HG03354 (cell line): ENCODE measurements around the gene CWC22.
"Not testable (repeated sequence)": the region's sequence is repeated elsewhere in the genome, so short reads cannot be mapped to it uniquely, and the experiment has no call there.

Experiments
- ATAC-seq: cut with Tn5 transposase; IDR thresholded peaks from one replicate; pipeline ENCODE4 v1.9.1; 2021; ENCODE audit warnings: mild to moderate bottlenecking; ENCODE audit not compliant: unreplicated experiment, poor library complexity, severe bottlenecking

CWC22 gene

GRCh38 chr2:179954026-179954425, 53.1 kb downstream of the CWC22 start:
- no peak for ATAC-seq

- no peak for ATAC-seq
These were observed 53.7 kb downstream of the CWC22 start for GRCh38 chr2:179953359-179953758.

GRCh38 chr2:179952658-179953057, 54.4 kb downstream of the CWC22 start:
- no peak for ATAC-seq

DNA sequence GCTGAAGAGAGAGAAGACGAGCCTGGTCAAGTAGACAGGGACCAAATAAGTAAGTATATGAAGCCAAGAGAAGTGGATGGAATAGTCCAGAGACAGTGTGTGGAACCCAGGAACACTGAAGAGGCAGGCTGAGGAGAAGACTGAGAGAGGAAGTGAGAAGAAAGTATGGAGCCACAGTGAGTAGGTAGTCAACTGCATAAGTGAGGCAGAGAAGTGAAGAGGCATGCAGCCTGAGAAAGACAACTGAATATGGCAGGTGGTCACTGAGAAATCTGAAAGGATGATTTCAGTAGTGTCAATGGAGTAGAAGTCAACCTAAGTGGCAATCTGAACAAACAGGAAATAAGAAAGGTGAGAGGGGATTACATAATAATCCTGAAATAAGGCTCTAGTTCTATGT, 55.4 kb downstream of the CWC22 start:
- ATAC-seq: no peak

DNA sequence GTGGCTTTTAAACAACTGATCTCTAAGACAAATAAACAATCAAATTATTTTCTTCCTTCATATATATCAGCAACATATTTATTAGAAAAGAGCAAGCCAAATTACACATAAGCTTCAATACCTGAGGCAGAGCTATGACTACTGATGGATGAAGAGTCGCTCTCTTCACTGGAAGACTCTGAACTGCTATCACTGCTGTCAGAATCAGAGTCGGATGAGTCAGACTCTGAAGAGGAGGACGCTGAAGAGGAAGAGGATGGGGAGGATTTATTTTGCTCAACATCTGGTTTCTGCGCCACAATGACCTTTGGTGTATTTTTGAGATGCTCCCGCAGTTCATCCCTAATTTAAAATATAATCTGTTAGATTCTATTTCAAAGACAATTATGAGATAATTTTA, 56.7 kb downstream of the CWC22 start:
- ATAC-seq: no peak

DNA sequence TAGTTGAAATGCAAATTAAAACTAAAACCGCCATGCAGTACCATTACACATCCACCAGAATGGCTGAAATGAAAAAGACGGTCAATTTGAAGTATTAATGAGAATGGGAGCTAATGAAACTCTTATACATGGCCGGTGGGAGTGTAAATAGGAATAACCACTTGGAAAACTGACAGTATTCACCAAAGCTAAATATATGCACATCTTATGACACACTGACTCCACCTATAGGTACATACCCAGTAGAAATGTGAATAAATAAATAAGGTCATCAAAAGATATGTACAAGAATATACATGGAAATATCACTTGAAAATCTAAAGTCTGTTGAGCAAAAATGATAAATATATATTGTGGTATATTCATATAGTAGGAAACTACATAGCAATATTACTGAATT, 57.7 kb downstream of the CWC22 start:
- no peak for ATAC-seq

GRCh38 chr2:179948058-179948457, 59.0 kb downstream of the CWC22 start:
- no peak for ATAC-seq

DNA sequence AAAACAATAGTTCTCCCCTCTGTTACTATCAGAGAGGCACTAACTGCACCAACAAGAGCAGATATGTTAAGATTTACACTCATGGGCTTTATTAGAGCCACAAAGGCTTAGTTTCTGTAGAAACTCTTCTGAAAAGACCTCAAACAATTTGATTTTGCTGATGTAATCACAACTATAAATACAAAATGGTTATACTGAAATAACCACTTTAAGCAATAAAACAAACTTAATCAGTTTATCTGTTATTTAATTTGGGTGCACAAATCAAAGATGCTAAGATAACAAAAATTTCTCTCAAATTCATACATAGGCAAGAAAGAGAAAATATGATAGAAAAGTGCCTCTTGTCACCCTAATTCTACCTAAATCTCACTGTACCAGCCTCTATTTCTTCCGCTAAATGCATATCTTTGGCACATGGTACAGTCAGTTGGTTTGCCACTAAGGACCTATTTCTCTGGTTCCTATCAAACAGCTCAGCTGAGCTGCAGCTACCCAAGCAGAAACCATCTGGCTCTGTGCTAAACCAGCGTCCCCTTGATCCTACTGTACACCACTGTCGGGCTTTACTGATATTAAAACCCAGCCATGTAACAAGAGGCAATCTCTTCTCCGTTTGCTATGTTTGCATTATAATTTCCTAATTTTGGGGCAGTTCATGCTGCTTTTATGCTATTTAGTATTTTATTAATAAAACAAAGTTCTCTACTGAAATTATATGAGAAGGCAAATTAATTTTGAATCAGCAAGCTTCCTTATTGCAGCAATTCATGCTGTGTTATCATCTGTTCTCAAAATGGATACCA, 60.1 kb downstream of the CWC22 start:
- no peak for ATAC-seq

DNA sequence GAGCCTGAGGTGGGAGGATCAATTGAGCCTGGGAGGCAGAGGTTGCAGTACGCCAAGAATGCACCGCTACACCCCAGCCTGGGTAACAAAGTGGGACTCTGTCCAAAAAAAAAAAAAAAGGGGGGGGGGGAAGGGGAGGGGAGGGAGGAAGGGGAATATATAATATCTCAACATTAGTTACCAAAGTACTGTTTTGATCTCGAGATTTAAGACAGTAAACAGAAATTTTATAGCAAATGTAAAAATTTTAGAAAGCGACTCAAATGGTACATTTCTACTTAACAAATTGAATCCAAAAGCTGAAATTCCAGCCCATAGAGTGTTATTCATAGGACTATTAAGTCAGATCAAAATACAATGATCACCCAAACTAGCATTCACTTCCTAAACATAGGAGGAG, 60.8 kb downstream of the CWC22 start:
- ATAC-seq: no peak

GRCh38 chr2:179939259-179939658, 67.8 kb downstream of the CWC22 start:
- ATAC-seq: no peak

GRCh38 chr2:179938026-179938425, 69.1 kb downstream of the CWC22 start:
- peak; percentile 45 for ATAC-seq

DNA sequence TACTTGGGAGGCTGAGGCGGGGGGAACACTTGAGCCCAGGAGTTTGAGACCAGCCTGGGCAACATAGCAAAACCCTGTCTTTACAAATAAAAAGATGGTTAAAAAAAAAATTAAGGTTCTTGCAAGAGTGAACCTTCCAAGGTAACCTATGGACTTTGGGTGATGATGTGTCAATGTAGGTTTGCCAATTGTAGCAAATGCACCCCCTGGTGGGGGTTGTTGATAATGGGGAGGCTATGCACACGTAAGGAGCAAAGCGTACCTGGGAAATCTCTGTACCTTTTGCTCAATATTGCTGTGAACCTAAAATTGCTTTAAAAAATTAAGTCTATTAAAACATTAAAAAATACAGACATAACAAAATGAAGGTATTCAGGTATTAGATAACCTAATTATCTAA, 70.4 kb downstream of the CWC22 start:
- peak; percentile 64 for ATAC-seq

GRCh38 chr2:179936141-179936540, 71.0 kb downstream of the CWC22 start:
- ATAC-seq: no peak

DNA sequence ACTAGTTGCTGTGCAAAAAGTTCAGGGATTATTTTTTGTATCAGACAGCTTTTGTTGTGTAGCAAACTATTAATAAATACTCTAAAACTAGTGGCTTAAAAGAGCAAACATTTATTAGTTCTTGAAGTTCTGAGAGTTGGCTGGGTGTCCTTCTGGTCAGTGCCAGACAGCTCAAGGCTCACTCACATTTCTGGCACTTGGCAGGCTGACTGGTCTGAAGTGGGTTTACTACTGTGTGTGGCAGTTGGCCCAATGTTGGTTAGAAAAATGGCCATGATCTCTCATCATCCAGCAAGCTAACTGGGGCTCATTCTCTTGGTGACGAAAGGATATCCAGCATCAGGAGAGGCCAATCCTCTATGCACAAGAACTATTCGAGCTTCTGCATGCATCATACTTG, 74.3 kb downstream of the CWC22 start:
- ATAC-seq: no peak

DNA sequence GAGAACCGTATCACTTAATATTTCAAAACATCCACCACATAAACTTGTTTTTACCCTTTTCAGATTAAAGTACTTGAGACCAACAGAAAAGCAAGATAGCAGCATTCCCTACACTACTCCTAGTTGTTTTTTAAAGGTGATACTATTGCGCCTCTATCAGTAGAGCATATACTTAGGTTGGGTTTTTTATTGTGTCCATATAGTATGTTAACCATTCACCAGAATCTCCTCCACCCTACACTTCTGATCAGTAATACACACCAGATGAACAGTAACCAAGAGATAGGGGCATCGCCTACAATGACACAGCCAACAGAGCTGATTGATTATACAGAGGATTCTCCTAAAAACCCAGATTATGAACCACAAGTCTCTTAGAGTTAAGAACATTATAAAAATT, 75.6 kb downstream of the CWC22 start:
- no peak for ATAC-seq

DNA sequence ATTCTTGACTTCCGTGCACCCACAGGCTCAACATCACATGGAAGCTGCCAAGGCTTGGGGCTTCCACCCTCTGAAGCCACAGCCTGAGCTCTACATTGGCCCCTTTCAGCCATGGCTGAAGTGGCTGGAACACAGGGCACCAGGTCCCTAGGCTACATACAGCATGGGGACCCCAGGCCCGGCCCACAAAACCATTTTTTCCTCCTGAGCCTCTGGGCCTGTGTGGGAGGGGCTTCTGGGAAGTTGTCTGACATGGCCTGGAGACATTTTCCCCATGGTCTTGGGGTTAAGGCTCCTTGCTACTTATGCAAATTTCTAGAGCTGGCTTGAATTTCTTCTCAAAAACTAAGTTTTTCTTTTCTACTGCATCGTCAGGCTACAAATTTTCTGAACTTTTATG, 77.1 kb downstream of the CWC22 start:
- ATAC-seq: not testable (repeated sequence)

GRCh38 chr2:179927041-179927440, 80.1 kb downstream of the CWC22 start:
- ATAC-seq: no peak

GRCh38 chr2:179925713-179926112, 81.4 kb downstream of the CWC22 start:
- no peak for ATAC-seq

GRCh38 chr2:179917272-179917671, 89.8 kb downstream of the CWC22 start:
- ATAC-seq: no peak

DNA sequence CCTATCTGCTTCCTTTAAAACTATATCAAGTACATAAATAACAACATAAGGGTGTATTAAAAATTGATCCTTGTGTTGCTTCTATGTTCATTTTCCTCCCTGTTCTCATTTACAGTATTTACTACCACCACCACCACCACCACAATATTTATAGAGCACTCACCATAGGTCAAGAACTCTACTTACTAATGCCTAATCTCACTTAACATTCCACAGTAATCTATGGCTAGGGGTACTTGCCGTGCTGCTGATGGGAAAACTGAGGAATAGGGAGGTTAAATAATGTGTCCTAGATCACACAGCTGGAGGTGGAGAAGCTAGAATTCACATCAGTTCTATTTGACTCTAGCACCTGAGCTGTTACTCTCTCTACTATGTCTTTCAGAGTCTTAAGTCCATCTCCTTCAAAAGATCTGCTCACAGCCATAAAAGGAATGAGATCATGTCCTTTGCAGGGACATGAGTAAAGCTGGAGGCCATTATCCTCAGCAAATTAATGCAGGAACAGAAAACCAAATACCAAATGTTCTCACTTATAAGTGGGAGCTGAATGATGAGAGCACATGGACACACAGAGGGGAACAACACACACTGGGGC, 91.6 kb downstream of the CWC22 start:
- ATAC-seq: no peak

GRCh38 chr2:179913809-179914208, 93.3 kb downstream of the CWC22 start:
- ATAC-seq: no peak

DNA sequence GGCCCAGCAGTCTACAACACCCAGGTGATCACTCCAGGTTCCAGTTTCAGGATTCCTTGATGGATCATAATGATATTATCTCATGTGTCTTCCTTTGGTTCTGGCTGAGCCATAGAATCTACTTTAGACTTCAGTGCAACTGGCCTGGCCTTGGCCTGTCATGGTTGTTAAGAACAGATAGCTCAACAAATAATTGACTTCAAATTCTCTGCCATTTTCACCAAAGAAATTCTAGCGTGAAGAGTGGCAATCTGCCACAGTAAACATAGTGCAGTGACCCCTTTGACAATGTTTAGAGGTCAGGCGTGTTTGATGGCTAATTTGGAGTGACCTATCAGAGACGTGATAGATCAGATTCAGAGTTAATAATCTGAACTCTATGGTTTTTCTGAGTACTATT, 95.5 kb downstream of the CWC22 start:
- ATAC-seq: no peak
